ENCODE measurements around the gene MED13L.

DNA sequence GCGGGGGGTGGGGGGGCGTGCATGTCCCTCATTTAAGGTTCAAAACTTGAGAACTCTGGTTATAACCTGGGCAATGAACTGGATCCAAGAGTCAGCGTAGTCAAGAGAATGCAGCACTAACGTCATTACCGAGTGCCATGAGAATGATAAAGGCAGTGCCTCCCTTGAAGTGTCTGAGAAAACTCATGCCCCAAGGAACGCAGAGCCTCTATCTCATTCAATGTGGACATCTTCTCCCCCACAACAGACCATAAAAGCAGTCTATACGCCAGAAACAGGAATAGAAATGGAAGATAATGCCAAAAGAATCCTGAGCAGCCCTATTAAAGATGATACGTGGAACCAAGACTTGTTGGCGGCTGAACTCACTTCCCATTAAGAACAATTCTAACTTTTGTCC lies 208.6 kb downstream of the MED13L start:
- no peak for TF ChIP-seq POLR2A (IDR thresholded peaks at IDR 0.05)
- TF ChIP-seq, protein P1, sequence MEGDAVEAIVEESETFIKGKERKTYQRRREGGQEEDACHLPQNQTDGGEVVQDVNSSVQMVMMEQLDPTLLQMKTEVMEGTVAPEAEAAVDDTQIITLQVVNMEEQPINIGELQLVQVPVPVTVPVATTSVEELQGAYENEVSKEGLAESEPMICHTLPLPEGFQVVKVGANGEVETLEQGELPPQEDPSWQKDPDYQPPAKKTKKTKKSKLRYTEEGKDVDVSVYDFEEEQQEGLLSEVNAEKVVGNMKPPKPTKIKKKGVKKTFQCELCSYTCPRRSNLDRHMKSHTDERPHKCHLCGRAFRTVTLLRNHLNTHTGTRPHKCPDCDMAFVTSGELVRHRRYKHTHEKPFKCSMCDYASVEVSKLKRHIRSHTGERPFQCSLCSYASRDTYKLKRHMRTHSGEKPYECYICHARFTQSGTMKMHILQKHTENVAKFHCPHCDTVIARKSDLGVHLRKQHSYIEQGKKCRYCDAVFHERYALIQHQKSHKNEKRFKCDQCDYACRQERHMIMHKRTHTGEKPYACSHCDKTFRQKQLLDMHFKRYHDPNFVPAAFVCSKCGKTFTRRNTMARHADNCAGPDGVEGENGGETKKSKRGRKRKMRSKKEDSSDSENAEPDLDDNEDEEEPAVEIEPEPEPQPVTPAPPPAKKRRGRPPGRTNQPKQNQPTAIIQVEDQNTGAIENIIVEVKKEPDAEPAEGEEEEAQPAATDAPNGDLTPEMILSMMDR (IDR thresholded peaks at IDR 0.05), result no peak

All from breast epithelium (tissue), 3 donors.